ENCODE measurements around the gene KRTAP19-2. TPM values are rescaled to one million over a fixed set of nuclear protein-coding genes. Genes with fewer than 3 reads are reported as not detected.

Gene KRTAP19-2
- polyA plus RNA-seq, 1 donor (not counting 4 experiments of a cell fraction or from before 2014, with no cell fraction given) = not detected

DNA sequence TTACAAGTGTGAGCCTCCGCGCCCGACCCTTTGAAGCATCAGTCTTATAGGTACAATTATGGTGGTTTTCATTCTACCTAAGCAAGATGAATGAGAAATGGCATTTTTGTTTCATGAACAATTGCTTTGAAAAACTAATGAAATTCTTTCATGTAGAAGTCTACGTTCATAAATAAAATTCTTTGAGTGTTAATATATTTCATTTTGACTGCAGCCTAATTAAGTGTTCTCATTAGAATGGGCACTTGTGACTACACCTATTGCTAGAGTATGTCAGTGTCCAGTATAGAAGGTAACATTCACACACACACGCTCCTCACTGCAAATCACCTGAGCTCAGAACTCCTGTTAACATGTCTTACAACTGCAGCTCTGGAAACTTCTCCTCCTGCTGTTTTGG is 47.3 kb downstream of the KRTAP19-2 start, which contains the start of gene KRTAP15-1:
Gene KRTAP15-1, plus strand, starts transcription at position 301 of the 400 bp plus-strand sequence. Its CDS starts 53 bp downstream, at position 354.
- H3K4me3 ChIP-seq (ENCODE audit: control insufficient read depth in 2 of 3, extremely low read depth in 1 of 3, insufficient read depth in 2 of 3, low read depth in 1 of 3, low read length in 3 of 3) = no peak within 1 kb of the TSS
- FAIRE-seq (no peak), DNase-seq (ENCODE audit: low read depth, low spot score) (no peak)
- dilution Hi-C loops (cut with MboI; ENCODE audit: extremely low pct_ligation_motif_present, low sequenced_read_pairs) = no loop called here
- no peak within 1 kb of the TSS for H3K4me2 ChIP-seq (ENCODE audit: control insufficient read depth, extremely low read depth, insufficient read depth, low read depth, low read length)
- H4K20me1 ChIP-seq (ENCODE audit: control insufficient read depth, extremely low read depth, insufficient read depth, low read length) = no peaks in the 10 kb centered on the region
- H3K9me1 ChIP-seq (ENCODE audit: control insufficient read depth, extremely low read depth, insufficient read depth, low read length) = no peaks in the 10 kb centered on the region
- no peaks in the 10 kb centered on the region for H3K79me2 ChIP-seq (ENCODE audit: control insufficient read depth, insufficient read depth, low read length)
- H3K27ac ChIP-seq (ENCODE audit: control insufficient read depth, insufficient read depth, low read length) = no peak within 1 kb of the TSS
- H3K9ac ChIP-seq (ENCODE audit: control insufficient read depth, extremely low read depth, insufficient read depth, low read length) = no peak within 1 kb of the TSS
- H3K9me3 ChIP-seq (ENCODE audit: control insufficient read depth, low read depth, low read length) = no peaks in the 10 kb centered on the region
- no peaks in the 10 kb centered on the region for H3K27me3 ChIP-seq (ENCODE audit: control insufficient read depth, extremely low read depth, insufficient read depth, low read length)
- no peak within 1 kb of the TSS for H2AFZ ChIP-seq (ENCODE audit: control insufficient read depth, low read length)
- H3K36me3 ChIP-seq (ENCODE audit: control insufficient read depth in 2 of 2, extremely low read depth in 1 of 2, insufficient read depth in 2 of 2, low read length in 2 of 2) = no peaks in the 10 kb centered on the region
- no peaks in the 10 kb centered on the region for H3K4me1 ChIP-seq (ENCODE audit: control insufficient read depth, extremely low read depth, insufficient read depth, low read length)
- TF ChIP-seq, protein P1, sequence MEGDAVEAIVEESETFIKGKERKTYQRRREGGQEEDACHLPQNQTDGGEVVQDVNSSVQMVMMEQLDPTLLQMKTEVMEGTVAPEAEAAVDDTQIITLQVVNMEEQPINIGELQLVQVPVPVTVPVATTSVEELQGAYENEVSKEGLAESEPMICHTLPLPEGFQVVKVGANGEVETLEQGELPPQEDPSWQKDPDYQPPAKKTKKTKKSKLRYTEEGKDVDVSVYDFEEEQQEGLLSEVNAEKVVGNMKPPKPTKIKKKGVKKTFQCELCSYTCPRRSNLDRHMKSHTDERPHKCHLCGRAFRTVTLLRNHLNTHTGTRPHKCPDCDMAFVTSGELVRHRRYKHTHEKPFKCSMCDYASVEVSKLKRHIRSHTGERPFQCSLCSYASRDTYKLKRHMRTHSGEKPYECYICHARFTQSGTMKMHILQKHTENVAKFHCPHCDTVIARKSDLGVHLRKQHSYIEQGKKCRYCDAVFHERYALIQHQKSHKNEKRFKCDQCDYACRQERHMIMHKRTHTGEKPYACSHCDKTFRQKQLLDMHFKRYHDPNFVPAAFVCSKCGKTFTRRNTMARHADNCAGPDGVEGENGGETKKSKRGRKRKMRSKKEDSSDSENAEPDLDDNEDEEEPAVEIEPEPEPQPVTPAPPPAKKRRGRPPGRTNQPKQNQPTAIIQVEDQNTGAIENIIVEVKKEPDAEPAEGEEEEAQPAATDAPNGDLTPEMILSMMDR (optimal IDR thresholded peaks at IDR 0.05 in 1 of 3, IDR thresholded peaks at IDR 0.05 in 1 of 3, conservative IDR thresholded peaks at IDR 0.05 in 1 of 3; ENCODE audit: extremely low read depth in 1 of 3, insufficient read depth in 2 of 3, low read length in 3 of 3) = no peak
- no peak for TF ChIP-seq EZH2 (IDR thresholded peaks at IDR 0.05; ENCODE audit: low read length)

Small RNA genes within 50 kb of the gene (small RNA-seq; reads per million reads assigned to genes)
- gene AP000567.1 (ENCODE audit: insufficient read length in 3 of 3, low read depth in 3 of 3, low replicate concordance in 1 of 3) (0 reads per million in 3 experiments), gene KRTAP19-10P (ENCODE audit: insufficient read length in 3 of 3, low read depth in 3 of 3, low replicate concordance in 1 of 3) (0 reads per million in 3 experiments), gene KRTAP19-11P (ENCODE audit: insufficient read length in 3 of 3, low read depth in 3 of 3, low replicate concordance in 1 of 3) (0 reads per million in 3 experiments), gene KRTAP19-9P (ENCODE audit: insufficient read length in 3 of 3, low read depth in 3 of 3, low replicate concordance in 1 of 3) (0 reads per million in 3 experiments)

Other genes starting within 250 kb of the KRTAP19-2 start
- not detected in 3 replicates for gene KRTAP24-1, start 204.5 kb downstream of the KRTAP19-2 start, polyA plus RNA-seq
- not detected in 3 replicates for gene KRTAP25-1, start 197.9 kb downstream of the KRTAP19-2 start, polyA plus RNA-seq
- gene KRTAP26-1, start 167.1 kb downstream of the KRTAP19-2 start, polyA plus RNA-seq = not detected in 3 replicates
- gene KRTAP27-1, start 149.7 kb downstream of the KRTAP19-2 start, polyA plus RNA-seq = not detected in 3 replicates
- gene KRTAP23-1, start 138.8 kb downstream of the KRTAP19-2 start, polyA plus RNA-seq = not detected in 3 replicates
- not detected in 3 replicates for gene KRTAP13-2, start 115.2 kb downstream of the KRTAP19-2 start, polyA plus RNA-seq
- gene KRTAP13-1, start 91.4 kb downstream of the KRTAP19-2 start, polyA plus RNA-seq = not detected in 3 replicates
- gene KRTAP13-3, start 61.5 kb downstream of the KRTAP19-2 start, polyA plus RNA-seq = not detected in 3 replicates
- gene KRTAP13-4, start 57.2 kb downstream of the KRTAP19-2 start, polyA plus RNA-seq = not detected in 3 replicates
- not detected in 3 replicates for gene KRTAP15-1, start 47.2 kb downstream of the KRTAP19-2 start, polyA plus RNA-seq
- 0.44 to 0.72 TPM in 2 of 3 replicates, not detected in the other for gene KRTAP19-1, start 7.1 kb downstream of the KRTAP19-2 start, polyA plus RNA-seq
- gene KRTAP19-3, start 4.6 kb upstream of the KRTAP19-2 start, polyA plus RNA-seq = not detected in 3 replicates
- not detected in 3 replicates for gene KRTAP19-4, start 9.7 kb upstream of the KRTAP19-2 start, polyA plus RNA-seq
- not detected in 3 replicates for gene KRTAP19-5, start 14.7 kb upstream of the KRTAP19-2 start, polyA plus RNA-seq
- gene KRTAP19-6, start 54.4 kb upstream of the KRTAP19-2 start, polyA plus RNA-seq = not detected in 3 replicates
- not detected in 3 replicates for gene KRTAP19-7, start 73.9 kb upstream of the KRTAP19-2 start, polyA plus RNA-seq
- gene KRTAP22-2, start 103.0 kb upstream of the KRTAP19-2 start, polyA plus RNA-seq = not detected in 3 replicates
- not detected in 3 replicates for gene KRTAP6-3, start 105.0 kb upstream of the KRTAP19-2 start, polyA plus RNA-seq
- not detected in 3 replicates for gene KRTAP6-2, start 111.5 kb upstream of the KRTAP19-2 start, polyA plus RNA-seq
- gene KRTAP22-1, start 113.7 kb upstream of the KRTAP19-2 start, polyA plus RNA-seq = not detected in 3 replicates
- not detected in 3 replicates for gene KRTAP6-1, start 126.5 kb upstream of the KRTAP19-2 start, polyA plus RNA-seq
- not detected in 3 replicates for gene KRTAP20-1, start 129.0 kb upstream of the KRTAP19-2 start, polyA plus RNA-seq
- not detected in 3 replicates for gene KRTAP20-4, start 133.2 kb upstream of the KRTAP19-2 start, polyA plus RNA-seq
- not detected in 3 replicates for gene KRTAP20-2, start 147.8 kb upstream of the KRTAP19-2 start, polyA plus RNA-seq
- not detected in 3 replicates for gene KRTAP20-3, start 155.4 kb upstream of the KRTAP19-2 start, polyA plus RNA-seq
- not detected in 3 replicates for gene KRTAP21-3, start 231.3 kb upstream of the KRTAP19-2 start, polyA plus RNA-seq

Measured in keratinocyte (primary cell).